Camera-type eye (tissue), 1 donor: ENCODE data around the gene PKN3. TPM values are rescaled to one million over a fixed set of nuclear protein-coding genes. Genes with fewer than 3 reads are reported as not detected.

Experiments
- total RNA-seq: library from RNA; depleted of rRNA; stranded (reverse); fragments of >200 nt; gene quantifications from one replicate; pipeline ENCODE4 v1.2.3, GENCODE V29; 2014

PKN3 gene
- 8.7 TPM for total RNA-seq

DNA sequence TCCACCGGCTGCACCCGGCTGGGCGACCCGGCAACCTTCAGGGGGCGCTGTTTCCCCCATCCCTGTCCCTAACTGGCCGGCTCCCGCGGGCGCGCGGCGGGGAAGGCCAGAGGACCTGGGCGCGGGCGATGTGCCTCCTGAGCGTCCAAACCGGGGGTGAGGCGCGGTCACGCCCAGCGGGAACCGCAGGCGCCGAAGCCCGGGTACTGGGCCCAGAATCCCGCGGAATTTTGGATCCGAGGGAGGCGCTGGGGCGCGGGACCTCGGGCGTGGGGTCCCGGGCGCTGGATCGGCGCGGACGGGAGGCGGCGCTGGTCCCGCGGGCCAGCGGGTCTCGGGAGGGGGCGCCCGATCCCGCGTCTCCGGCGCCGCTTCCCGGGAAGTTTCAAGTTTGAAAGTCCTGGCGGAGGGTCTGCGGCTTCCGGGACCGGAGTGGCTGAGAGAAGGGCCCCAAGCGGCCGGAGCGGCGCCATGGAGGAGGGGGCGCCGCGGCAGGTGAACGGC lies at the start of gene PKN3:
Gene PKN3 (plus strand): TSS at position 59 of the 504 bp plus-strand sequence. CDS start 413 bp downstream, at position 472.

DNA sequence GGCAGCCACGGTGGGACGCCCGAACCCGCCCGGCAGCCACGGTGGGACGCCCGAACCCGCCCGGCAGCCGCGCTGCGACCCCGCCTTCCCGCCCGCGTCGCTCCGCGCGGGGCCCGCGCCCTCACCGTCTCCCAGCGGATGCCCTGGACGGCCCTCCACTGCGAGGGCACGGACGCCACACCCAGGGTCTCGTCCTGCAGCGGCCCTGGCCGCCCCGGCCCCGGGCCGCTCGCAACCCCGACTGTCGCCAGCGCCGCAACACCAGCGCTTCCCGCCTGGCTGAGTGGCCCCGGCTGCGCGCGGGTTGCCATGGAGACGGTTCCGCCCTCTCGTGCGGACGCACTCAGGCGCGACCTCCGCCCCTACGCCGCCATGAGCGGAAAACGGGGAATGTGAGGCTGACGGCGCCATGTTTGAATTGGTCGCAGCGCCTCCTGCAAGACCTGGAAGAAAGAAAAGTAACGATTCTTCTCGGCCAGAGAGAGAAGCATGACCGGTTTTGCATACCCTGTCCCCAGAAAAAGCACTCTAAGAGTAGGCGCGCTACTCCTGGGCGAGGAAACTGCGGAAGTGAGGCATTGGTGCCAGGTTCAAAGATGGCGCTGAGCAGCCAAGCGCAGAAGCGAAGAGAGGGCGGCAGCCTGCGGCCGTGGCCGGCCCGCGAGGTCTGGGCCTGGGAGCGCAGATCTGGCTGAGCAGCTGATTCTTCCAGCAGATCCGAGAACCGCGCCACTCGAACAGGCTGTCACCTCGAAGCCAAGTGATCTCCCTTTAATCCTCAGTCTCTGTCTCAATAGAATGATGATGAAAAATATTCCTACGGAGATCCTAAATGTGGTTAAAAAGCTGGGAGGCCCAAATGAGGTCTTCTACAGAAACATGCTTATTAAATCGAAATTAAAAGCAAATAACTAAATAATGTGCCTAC lies 45.6 kb upstream of the PKN3 start, which contains the start of gene DYNC2I2:
Gene DYNC2I2 (minus strand): TSS at position 432 of the 928 bp plus-strand sequence. CDS start 121 bp downstream, at position 311.

DNA sequence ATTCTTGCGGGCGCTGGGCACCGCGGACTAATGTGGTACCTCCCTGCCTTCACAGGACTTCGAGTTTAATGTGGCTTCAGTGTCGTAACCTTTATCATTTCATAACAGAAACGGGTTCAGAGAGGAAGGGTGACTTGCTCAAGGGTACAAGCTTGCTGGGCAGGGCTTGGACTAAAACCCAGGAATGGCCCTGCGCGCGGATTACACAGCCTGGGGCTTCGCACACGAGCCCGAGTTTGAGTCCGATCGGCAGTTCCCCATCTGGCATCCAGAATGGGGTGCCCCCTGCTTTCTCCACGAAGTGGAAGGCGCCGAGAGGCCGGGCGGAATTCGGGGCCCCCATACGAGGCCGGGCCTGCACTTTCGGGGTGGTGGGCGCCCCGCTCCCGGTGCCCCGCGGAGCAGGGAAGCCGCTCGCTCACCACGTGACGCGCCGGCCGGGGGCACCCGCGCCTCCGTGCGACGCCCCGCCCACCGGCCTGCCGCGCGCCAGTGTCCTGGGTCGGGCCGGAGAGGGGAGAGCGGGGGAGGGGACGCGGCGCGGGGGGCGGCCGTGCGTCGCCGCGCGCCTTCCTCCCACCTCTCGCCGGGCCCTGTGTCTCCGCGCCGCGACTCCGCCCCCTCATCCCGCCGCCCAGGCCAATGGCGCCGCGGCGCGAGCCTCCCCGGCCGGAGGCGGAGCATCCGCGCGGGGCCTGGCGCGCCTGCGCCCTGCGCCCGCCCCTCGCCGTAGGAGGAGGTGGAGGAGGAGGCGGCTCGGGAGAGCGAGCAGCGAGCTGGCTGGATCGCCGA lies 13.6 kb upstream of the PKN3 start, which contains the start of gene SET:
Gene SET (plus strand): TSS at position 722 of the 792 bp plus-strand sequence. CDS start 361 bp downstream, outside the sequence.

GRCh38 chr9:128723866-128724743 lies 21.8 kb downstream of the PKN3 start, which contains the start of gene ZDHHC12:
Gene ZDHHC12, minus strand, starts transcription at chr9:128724127. Its CDS starts 34 bp downstream, at chr9:128724093.

Other genes starting within 250 kb of the PKN3 start
- gene ODF2, start 246.5 kb upstream of the PKN3 start, total RNA-seq, result 39.6 TPM
- gene GLE1, start 197.8 kb upstream of the PKN3 start, total RNA-seq, result 29.6 TPM
- gene SPTAN1, start 149.9 kb upstream of the PKN3 start, total RNA-seq, result 528 TPM
- 43.9 TPM for gene DYNC2I2, start 45.7 kb upstream of the PKN3 start, total RNA-seq
- gene SET, start 13.3 kb upstream of the PKN3 start, total RNA-seq, result 355 TPM
- gene ZDHHC12, start 21.6 kb downstream of the PKN3 start, total RNA-seq, result 10.9 TPM
- gene ZER1, start 69.4 kb downstream of the PKN3 start, total RNA-seq, result 52.0 TPM
- gene TBC1D13, start 84.8 kb downstream of the PKN3 start, total RNA-seq, result 16.0 TPM
- 15.3 TPM for gene ENDOG, start 116.0 kb downstream of the PKN3 start, total RNA-seq
- 28.3 TPM for gene SPOUT1, start 127.3 kb downstream of the PKN3 start, total RNA-seq
- gene KYAT1, start 179.4 kb downstream of the PKN3 start, total RNA-seq, result 13.0 TPM
- 36.3 TPM for gene LRRC8A, start 179.6 kb downstream of the PKN3 start, total RNA-seq
- 19.4 TPM for gene PHYHD1, start 218.5 kb downstream of the PKN3 start, total RNA-seq
- gene DOLK, start 245.1 kb downstream of the PKN3 start, total RNA-seq, result 14.2 TPM
- gene NUP188, start 245.2 kb downstream of the PKN3 start, total RNA-seq, result 92.9 TPM